ENCODE data around the gene OR6C75. TPM values are rescaled to one million over a fixed set of nuclear protein-coding genes. Genes with fewer than 3 reads are reported as not detected.
"Not testable (repeated sequence)": the region's sequence is repeated elsewhere in the genome, so short reads cannot be mapped to it uniquely, and the experiment has no call there.

The OR6C75 gene
- total RNA-seq, 6 experiments from 2014 or later = not detected

- 69% methylated on average over 8 of the region's 10 CpGs for WGBS (ENCODE audit: insufficient coverage, low coverage, low lambda C conversion rate, missing lambda C conversion rate)
- Histone ChIP-seq H3K4me1 (no peaks in the 10 kb centered on the region), H3K4me3 (no peak overlapping the region), H3K27me3 (no peaks in the 10 kb centered on the region), H3K9me3 (no peaks in the 10 kb centered on the region), H3K27ac (no peak overlapping the region), H3K36me3 (no peaks in the 10 kb centered on the region)
- no peak for DNase-seq
- no peak for ATAC-seq
- intact Hi-C loops (cut with DNase I) = no loop called here
- TF ChIP-seq POLR2A (IDR thresholded peaks at IDR 0.05) (no peak), CTCF (IDR thresholded peaks at IDR 0.05) (no peak)
Observed at GRCh38 chr12:55336002-55336401, 26.8 kb upstream of the OR6C75 start.

GRCh38 chr12:55355338-55355737 is 7.4 kb upstream of the OR6C75 start:
- H3K4me3 ChIP-seq; H3K27ac ChIP-seq; DNase-seq; H3K27me3 ChIP-seq; H3K36me3 ChIP-seq; intact Hi-C loops (cut with DNase I); H3K4me1 ChIP-seq; ATAC-seq; H3K9me3 ChIP-seq: not testable (repeated sequence)
- 61% methylated on average over 4 of the region's 4 CpGs for WGBS (ENCODE audit: insufficient coverage, low coverage, low lambda C conversion rate, missing lambda C conversion rate)

DNA sequence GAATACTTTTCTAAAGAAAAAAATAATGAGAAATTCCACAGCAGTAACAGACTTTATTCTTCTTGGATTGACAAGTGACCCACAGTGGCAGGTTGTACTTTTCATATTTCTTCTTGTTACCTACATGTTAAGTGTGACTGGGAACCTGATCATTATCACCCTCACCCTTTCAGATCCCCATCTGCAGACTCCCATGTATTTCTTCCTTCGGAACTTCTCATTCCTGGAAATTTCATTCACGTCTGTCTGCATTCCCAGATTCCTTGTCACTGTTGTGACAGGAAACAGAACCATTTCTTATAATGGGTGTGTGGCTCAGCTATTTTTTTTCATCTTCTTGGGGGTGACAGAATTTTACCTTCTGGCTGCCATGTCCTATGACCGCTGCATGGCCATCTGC is 2.3 kb downstream of the OR6C75 start:
- no peak for DNase-seq
- intact Hi-C loops (cut with DNase I) = no loop called here
- H3K4me1 ChIP-seq = no peaks in the 10 kb centered on the region
- no peaks in the 10 kb centered on the region for H3K36me3 ChIP-seq
- H3K27me3 ChIP-seq = no peaks in the 10 kb centered on the region
- TF ChIP-seq CTCF (IDR thresholded peaks at IDR 0.05) (no peak), POLR2A (IDR thresholded peaks at IDR 0.05) (no peak)
- ATAC-seq = no peak
- no peaks in the 10 kb centered on the region for H3K9me3 ChIP-seq
- H3K4me3 ChIP-seq = no peak overlapping the region
- 57% methylated on average over 3 of the region's 3 CpGs for WGBS (ENCODE audit: insufficient coverage, low coverage, low lambda C conversion rate, missing lambda C conversion rate)
- no peak overlapping the region for H3K27ac ChIP-seq

GRCh38 chr12:55372521-55372920 is 9.7 kb downstream of the OR6C75 start:
- DNase-seq (no peak), ATAC-seq (no peak)
- Histone ChIP-seq H3K36me3 (no peaks in the 10 kb centered on the region), H3K4me3 (no peak overlapping the region), H3K4me1 (no peaks in the 10 kb centered on the region), H3K27ac (no peak overlapping the region), H3K27me3 (peaks cover 0 to 3% of the 10 kb centered on the region in 2 donors), H3K9me3 (no peaks in the 10 kb centered on the region)
- intact Hi-C loops (cut with DNase I) = no loop called here
- TF ChIP-seq CTCF (IDR thresholded peaks at IDR 0.05) (no peak), POLR2A (IDR thresholded peaks at IDR 0.05) (no peak)
- WGBS (ENCODE audit: insufficient coverage, low coverage, low lambda C conversion rate, missing lambda C conversion rate) = 70% methylated on average over 4 of the region's 4 CpGs

GRCh38 chr12:55385891-55386290 is 23.1 kb downstream of the OR6C75 start:
- TF ChIP-seq POLR2A (IDR thresholded peaks at IDR 0.05) (no peak), CTCF (IDR thresholded peaks at IDR 0.05) (no peak)
- H3K4me1 ChIP-seq = no peaks in the 10 kb centered on the region

More at GRCh38 chr12:55385891-55386290, 23.1 kb downstream of the OR6C75 start:
- H3K9me3 ChIP-seq = no peaks in the 10 kb centered on the region
- no peak overlapping the region for H3K4me3 ChIP-seq
- no peak overlapping the region for H3K27ac ChIP-seq
- intact Hi-C loops (cut with DNase I) = no loop called here
- ATAC-seq (no peak), DNase-seq (no peak)
- no peaks in the 10 kb centered on the region for H3K27me3 ChIP-seq
- no peaks in the 10 kb centered on the region for H3K36me3 ChIP-seq
